WTC11 (cell line): ENCODE measurements around the gene SDCCAG8. TPM values are rescaled to one million over a fixed set of nuclear protein-coding genes. Genes with fewer than 3 reads are reported as not detected.

Experiments used
- ATAC-seq: fragments of 200-7000 bp; cut with Tn5 transposase; 2 replicates; pipeline ENCODE4 v1.10.0; 2021; ENCODE audit warnings: mild to moderate bottlenecking, moderate library complexity
- CTCF ChIA-PET: fragments of 300-600 bp; sonication (Branson Sonifier 250); formaldehyde crosslinking; loops from one replicate; lab custom pipeline; 2021; ENCODE audit warnings: antibody characterized with exemption; lab: Charles Lee
- POLR2A ChIA-PET: fragments of 350-600 bp; sonication (Branson Sonifier 250); formaldehyde crosslinking; loops from one replicate; lab custom pipeline; 2021; ENCODE audit warnings: antibody characterized with exemption; lab: Charles Lee
- DNase-seq: peaks from one replicate; pipeline ENCODE4 v3.0.0; 2021; ENCODE audit warnings: low spot score
- H3K27ac Mint-ChIP-seq: 2 replicates; pipeline ENCODE4 v1.8.0; 2021; ENCODE audit warnings: mixed read lengths
- H3K27me3 Mint-ChIP-seq: 2 replicates; pipeline ENCODE4 v1.8.0; 2021; ENCODE audit warnings: low read depth, mild to moderate bottlenecking, moderate library complexity, mixed read lengths
- H3K36me3 Mint-ChIP-seq: 2 replicates; pipeline ENCODE4 v1.8.0; 2021; ENCODE audit warnings: mixed read lengths
- H3K4me1 Mint-ChIP-seq: 2 replicates; pipeline ENCODE4 v1.8.0; 2022; ENCODE audit warnings: mixed read lengths
- H3K4me3 Mint-ChIP-seq: 2 replicates; pipeline ENCODE4 v1.8.0; 2021; ENCODE audit warnings: mild to moderate bottlenecking, moderate library complexity, mixed read lengths
- H3K9me3 Mint-ChIP-seq: 2 replicates; pipeline ENCODE4 v1.8.0; 2021; ENCODE audit warnings: mixed read lengths
- ATF1 ChIP-seq: sonication (generic); formaldehyde crosslinking; IDR thresholded peaks from 2 replicates; pipeline ENCODE4 v1.8.1; 2023; ENCODE audit warnings: mild to moderate bottlenecking, moderate library complexity, missing genetic modification reagents
- FOXJ3 ChIP-seq: sonication (generic); formaldehyde crosslinking; IDR thresholded peaks from 2 replicates; pipeline ENCODE4 v1.9.0; 2021; ENCODE audit warnings: missing genetic modification reagents, mild to moderate bottlenecking, borderline replicate concordance
- GABPB1 ChIP-seq: sonication (generic); formaldehyde crosslinking; IDR thresholded peaks from 2 replicates; pipeline ENCODE4 v1.8.1; 2023; ENCODE audit warnings: mild to moderate bottlenecking, missing genetic modification reagents
- GRHL2 ChIP-seq: fragments of 250-450 bp; sonication (Bioruptor Pico); IDR thresholded peaks from 2 replicates; pipeline ENCODE4 v1.8.0; 2022; ENCODE audit warnings: mild to moderate bottlenecking, moderate library complexity; ENCODE audit not compliant: insufficient replicate concordance, severe bottlenecking
- MYBL2 ChIP-seq: sonication (generic); formaldehyde crosslinking; IDR thresholded peaks from 2 replicates; pipeline ENCODE4 v1.8.1; 2023; ENCODE audit warnings: mild to moderate bottlenecking, moderate library complexity, missing genetic modification reagents
- NFYB ChIP-seq: sonication (generic); formaldehyde crosslinking; conservative IDR thresholded peaks from 2 replicates; pipeline ENCODE4 v1.8.0; 2022; ENCODE audit warnings: low read depth, missing genetic modification reagents
- SMAD4 ChIP-seq: sonication (generic); formaldehyde crosslinking; IDR thresholded peaks from 2 replicates; pipeline ENCODE4 v1.8.0; 2022; ENCODE audit warnings: mild to moderate bottlenecking, missing genetic modification reagents
- SOX15 ChIP-seq: fragments of 250-450 bp; sonication (Bioruptor Pico); IDR thresholded peaks from 2 replicates; pipeline ENCODE4 v1.9.0; 2021; ENCODE audit warnings: mild to moderate bottlenecking
- TCF7 ChIP-seq: sonication (generic); formaldehyde crosslinking; IDR thresholded peaks from 2 replicates; pipeline ENCODE4 v1.8.0; 2022; ENCODE audit warnings: mild to moderate bottlenecking, low read depth, missing genetic modification reagents, moderate library complexity
- ZNF121 ChIP-seq: sonication (generic); formaldehyde crosslinking; IDR thresholded peaks from 2 replicates; pipeline ENCODE4 v1.8.0; 2023; ENCODE audit warnings: missing genetic modification reagents
- ZNF232 ChIP-seq: sonication (generic); formaldehyde crosslinking; IDR thresholded peaks from 2 replicates; pipeline ENCODE4 v1.8.0; 2022; ENCODE audit warnings: mild to moderate bottlenecking, missing genetic modification reagents
- total RNA-seq: library from RNA; stranded (reverse); gene quantifications from 3 replicates; pipeline ENCODE4 v1.2.3, GENCODE V29; 2021
- TF ChIP-seq, protein P1 (sequence below): sonication (generic); formaldehyde crosslinking; IDR thresholded peaks from 2 replicates; pipeline ENCODE4 v1.8.0; 2022; ENCODE audit warnings: missing genetic modification reagents
- TF ChIP-seq, protein P2 (sequence below): sonication (generic); formaldehyde crosslinking; IDR thresholded peaks from 2 replicates; pipeline ENCODE4 v1.8.1; 2023; ENCODE audit warnings: mild to moderate bottlenecking, missing genetic modification reagents, moderate library complexity
- TF ChIP-seq, protein P3 (sequence below): sonication (generic); formaldehyde crosslinking; IDR thresholded peaks from 2 replicates; pipeline ENCODE4 v1.8.1; 2023; ENCODE audit warnings: mild to moderate bottlenecking, missing genetic modification reagents, moderate library complexity
- TF ChIP-seq, protein P4 (sequence below): sonication (generic); formaldehyde crosslinking; IDR thresholded peaks from 2 replicates; pipeline ENCODE4 v1.8.1; 2022; ENCODE audit warnings: low read depth, mild to moderate bottlenecking, moderate library complexity, missing genetic modification reagents, borderline replicate concordance
- TF ChIP-seq, protein P5 (sequence below): sonication (generic); formaldehyde crosslinking; IDR thresholded peaks from 2 replicates; pipeline ENCODE4 v1.8.1; 2022; ENCODE audit warnings: low read depth, missing genetic modification reagents, borderline replicate concordance
- TF ChIP-seq, protein P6 (sequence below): fragments of 250-450 bp; sonication (Bioruptor Pico); IDR thresholded peaks from 2 replicates; pipeline ENCODE4 v1.9.0; 2021; ENCODE audit warnings: mild to moderate bottlenecking, borderline replicate concordance

Gene SDCCAG8
- total RNA-seq, 1 experiment from 2014 or later, result 44.3 TPM

DNA sequence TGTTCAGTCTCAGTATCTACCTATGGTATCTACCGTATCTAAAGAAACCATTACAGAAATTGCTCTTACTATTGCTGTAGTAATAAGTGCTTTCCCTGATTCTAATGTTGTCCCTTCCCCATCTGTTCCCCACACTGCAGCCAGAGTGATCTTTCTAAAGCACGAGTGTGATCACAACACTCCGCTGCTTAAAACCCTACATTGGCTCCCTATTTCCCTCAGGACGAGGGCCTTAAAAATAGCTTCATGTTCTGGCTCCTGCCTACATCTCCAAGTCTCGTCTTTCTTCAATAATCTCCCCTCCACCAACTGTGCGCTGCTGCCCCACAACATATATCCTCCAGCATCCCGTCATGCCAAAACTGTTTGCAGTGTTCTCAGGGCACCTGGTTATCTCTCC, 150.6 kb downstream of the SDCCAG8 start (continued):
- TF ChIP-seq, protein P1, sequence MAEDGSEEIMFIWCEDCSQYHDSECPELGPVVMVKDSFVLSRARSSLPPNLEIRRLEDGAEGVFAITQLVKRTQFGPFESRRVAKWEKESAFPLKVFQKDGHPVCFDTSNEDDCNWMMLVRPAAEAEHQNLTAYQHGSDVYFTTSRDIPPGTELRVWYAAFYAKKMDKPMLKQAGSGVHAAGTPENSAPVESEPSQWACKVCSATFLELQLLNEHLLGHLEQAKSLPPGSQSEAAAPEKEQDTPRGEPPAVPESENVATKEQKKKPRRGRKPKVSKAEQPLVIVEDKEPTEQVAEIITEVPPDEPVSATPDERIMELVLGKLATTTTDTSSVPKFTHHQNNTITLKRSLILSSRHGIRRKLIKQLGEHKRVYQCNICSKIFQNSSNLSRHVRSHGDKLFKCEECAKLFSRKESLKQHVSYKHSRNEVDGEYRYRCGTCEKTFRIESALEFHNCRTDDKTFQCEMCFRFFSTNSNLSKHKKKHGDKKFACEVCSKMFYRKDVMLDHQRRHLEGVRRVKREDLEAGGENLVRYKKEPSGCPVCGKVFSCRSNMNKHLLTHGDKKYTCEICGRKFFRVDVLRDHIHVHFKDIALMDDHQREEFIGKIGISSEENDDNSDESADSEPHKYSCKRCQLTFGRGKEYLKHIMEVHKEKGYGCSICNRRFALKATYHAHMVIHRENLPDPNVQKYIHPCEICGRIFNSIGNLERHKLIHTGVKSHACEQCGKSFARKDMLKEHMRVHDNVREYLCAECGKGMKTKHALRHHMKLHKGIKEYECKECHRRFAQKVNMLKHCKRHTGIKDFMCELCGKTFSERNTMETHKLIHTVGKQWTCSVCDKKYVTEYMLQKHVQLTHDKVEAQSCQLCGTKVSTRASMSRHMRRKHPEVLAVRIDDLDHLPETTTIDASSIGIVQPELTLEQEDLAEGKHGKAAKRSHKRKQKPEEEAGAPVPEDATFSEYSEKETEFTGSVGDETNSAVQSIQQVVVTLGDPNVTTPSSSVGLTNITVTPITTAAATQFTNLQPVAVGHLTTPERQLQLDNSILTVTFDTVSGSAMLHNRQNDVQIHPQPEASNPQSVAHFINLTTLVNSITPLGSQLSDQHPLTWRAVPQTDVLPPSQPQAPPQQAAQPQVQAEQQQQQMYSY (CRISPR knock-in tag), result no peak
- TF ChIP-seq, protein P2, sequence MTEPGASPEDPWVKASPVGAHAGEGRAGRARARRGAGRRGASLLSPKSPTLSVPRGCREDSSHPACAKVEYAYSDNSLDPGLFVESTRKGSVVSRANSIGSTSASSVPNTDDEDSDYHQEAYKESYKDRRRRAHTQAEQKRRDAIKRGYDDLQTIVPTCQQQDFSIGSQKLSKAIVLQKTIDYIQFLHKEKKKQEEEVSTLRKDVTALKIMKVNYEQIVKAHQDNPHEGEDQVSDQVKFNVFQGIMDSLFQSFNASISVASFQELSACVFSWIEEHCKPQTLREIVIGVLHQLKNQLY, result no peak
- TF ChIP-seq ZNF121, result no peak
- TF ChIP-seq, all 79 proteins: peak for 0

DNA sequence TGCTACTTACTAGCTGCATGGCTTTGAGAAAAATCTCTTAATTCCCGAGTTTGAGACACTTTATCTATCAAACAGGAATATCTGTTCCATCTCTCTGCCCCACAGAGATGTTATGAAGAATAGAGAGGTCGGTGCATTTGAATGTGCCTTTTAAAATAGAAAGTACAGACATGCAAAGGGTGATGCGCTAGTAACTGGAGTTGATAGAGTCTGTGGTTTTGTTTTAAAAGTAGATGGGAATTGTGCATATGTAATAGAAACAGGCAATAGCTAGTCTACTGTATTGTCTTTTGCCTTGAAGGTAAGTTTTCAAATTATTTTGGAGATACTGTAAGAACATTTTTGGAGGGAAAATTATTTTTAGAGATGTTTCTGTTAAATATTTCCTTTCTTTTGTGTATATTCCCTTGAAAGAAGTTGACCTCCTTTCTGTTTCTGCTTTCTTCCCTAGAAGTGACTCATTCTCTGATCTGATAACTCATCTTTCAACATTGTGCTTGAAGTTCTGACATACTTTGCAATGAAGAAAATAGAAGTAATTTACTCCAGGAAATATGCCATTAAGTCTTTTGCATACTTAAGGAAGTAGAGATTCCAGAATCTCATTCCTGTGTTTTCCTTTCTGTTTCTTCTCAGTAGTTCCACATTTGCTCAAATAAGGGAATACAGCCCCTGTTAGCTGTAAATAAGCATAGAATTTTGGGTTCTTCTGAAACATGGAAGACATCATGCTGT, 151.6 kb downstream of the SDCCAG8 start:
- Mint-ChIP-seq H3K4me3 (no peak overlapping the region), H3K9me3 (no peaks in the 10 kb centered on the region), H3K36me3 (no peaks in the 10 kb centered on the region), H3K27ac (peak overlapping the region; percentile 41; the same call in 1 of the 2 replicates), H3K27me3 (no peaks in the 10 kb centered on the region), H3K4me1 (peaks cover 18% of the 10 kb centered on the region)
- DNase-seq, result no peak
- POLR2A ChIA-PET, result no interaction called here
- TF ChIP-seq FOXJ3 (CRISPR knock-in tag), result no peak
- TF ChIP-seq, protein P3, sequence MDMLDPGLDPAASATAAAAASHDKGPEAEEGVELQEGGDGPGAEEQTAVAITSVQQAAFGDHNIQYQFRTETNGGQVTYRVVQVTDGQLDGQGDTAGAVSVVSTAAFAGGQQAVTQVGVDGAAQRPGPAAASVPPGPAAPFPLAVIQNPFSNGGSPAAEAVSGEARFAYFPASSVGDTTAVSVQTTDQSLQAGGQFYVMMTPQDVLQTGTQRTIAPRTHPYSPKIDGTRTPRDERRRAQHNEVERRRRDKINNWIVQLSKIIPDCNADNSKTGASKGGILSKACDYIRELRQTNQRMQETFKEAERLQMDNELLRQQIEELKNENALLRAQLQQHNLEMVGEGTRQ (CRISPR knock-in tag), result no peak
- TF ChIP-seq, protein P4, sequence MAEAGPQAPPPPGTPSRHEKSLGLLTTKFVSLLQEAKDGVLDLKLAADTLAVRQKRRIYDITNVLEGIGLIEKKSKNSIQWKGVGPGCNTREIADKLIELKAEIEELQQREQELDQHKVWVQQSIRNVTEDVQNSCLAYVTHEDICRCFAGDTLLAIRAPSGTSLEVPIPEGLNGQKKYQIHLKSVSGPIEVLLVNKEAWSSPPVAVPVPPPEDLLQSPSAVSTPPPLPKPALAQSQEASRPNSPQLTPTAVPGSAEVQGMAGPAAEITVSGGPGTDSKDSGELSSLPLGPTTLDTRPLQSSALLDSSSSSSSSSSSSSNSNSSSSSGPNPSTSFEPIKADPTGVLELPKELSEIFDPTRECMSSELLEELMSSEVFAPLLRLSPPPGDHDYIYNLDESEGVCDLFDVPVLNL (CRISPR knock-in tag), result no peak
- no peak for TF ChIP-seq SMAD4
- TF ChIP-seq, protein P5, sequence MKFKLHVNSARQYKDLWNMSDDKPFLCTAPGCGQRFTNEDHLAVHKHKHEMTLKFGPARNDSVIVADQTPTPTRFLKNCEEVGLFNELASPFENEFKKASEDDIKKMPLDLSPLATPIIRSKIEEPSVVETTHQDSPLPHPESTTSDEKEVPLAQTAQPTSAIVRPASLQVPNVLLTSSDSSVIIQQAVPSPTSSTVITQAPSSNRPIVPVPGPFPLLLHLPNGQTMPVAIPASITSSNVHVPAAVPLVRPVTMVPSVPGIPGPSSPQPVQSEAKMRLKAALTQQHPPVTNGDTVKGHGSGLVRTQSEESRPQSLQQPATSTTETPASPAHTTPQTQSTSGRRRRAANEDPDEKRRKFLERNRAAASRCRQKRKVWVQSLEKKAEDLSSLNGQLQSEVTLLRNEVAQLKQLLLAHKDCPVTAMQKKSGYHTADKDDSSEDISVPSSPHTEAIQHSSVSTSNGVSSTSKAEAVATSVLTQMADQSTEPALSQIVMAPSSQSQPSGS (CRISPR knock-in tag), result no peak
- no peak for TF ChIP-seq NFYB (CRISPR knock-in tag)
- CTCF ChIA-PET, result interaction anchor here (1.2 to 4.4 kb wide), 2 partner anchors 64 kb away, joined by 3 to 45 read pairs; no protein-coding TSS in a partner anchor
- no peak for ATAC-seq

DNA sequence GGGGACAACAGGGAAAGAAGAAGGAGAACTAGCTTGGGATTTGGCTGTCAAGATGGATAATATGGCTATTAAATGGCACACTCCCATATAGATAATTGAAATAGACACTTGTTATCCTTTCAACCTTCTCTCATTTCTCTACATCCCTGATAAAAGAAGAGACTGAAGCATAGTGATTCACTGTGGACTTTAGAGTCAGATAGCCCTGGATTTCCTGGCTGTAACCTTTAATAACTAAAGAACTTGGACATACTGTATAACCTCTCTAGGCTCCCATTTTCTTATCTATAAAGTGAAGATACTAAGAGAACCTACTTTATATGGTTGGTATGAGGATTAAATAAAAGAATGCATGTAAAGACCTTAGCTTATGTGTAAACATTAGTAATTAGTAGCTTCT, 152.6 kb downstream of the SDCCAG8 start:
- DNase-seq (no peak), ATAC-seq (no peak)
- H3K36me3 Mint-ChIP-seq, result no peaks in the 10 kb centered on the region
- peaks cover 21% of the 10 kb centered on the region for H3K4me1 Mint-ChIP-seq
- H3K27ac Mint-ChIP-seq, result peak overlapping the region; percentile 81; the same call in 1 of the 2 replicates
- CTCF ChIA-PET, result interaction anchor here (1.2 to 4.4 kb wide), 2 partner anchors 65 to 509 kb away, joined by 3 to 45 read pairs; no protein-coding TSS in a partner anchor
- POLR2A ChIA-PET, result no interaction called here
- H3K27me3 Mint-ChIP-seq, result no peaks in the 10 kb centered on the region
- H3K4me3 Mint-ChIP-seq, result no peak overlapping the region
- H3K9me3 Mint-ChIP-seq, result no peaks in the 10 kb centered on the region
- no peak for TF ChIP-seq ZNF232 (CRISPR knock-in tag)
- TF ChIP-seq SOX15 (CRISPR knock-in tag), result no peak
- no peak for TF ChIP-seq GABPB1
- TF ChIP-seq, protein P6, sequence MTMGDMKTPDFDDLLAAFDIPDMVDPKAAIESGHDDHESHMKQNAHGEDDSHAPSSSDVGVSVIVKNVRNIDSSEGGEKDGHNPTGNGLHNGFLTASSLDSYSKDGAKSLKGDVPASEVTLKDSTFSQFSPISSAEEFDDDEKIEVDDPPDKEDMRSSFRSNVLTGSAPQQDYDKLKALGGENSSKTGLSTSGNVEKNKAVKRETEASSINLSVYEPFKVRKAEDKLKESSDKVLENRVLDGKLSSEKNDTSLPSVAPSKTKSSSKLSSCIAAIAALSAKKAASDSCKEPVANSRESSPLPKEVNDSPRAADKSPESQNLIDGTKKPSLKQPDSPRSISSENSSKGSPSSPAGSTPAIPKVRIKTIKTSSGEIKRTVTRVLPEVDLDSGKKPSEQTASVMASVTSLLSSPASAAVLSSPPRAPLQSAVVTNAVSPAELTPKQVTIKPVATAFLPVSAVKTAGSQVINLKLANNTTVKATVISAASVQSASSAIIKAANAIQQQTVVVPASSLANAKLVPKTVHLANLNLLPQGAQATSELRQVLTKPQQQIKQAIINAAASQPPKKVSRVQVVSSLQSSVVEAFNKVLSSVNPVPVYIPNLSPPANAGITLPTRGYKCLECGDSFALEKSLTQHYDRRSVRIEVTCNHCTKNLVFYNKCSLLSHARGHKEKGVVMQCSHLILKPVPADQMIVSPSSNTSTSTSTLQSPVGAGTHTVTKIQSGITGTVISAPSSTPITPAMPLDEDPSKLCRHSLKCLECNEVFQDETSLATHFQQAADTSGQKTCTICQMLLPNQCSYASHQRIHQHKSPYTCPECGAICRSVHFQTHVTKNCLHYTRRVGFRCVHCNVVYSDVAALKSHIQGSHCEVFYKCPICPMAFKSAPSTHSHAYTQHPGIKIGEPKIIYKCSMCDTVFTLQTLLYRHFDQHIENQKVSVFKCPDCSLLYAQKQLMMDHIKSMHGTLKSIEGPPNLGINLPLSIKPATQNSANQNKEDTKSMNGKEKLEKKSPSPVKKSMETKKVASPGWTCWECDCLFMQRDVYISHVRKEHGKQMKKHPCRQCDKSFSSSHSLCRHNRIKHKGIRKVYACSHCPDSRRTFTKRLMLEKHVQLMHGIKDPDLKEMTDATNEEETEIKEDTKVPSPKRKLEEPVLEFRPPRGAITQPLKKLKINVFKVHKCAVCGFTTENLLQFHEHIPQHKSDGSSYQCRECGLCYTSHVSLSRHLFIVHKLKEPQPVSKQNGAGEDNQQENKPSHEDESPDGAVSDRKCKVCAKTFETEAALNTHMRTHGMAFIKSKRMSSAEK (CRISPR knock-in tag), result no peak
- TF ChIP-seq ATF1 (CRISPR knock-in tag), result no peak
- TF ChIP-seq, protein P2, result no peak
- TF ChIP-seq MYBL2 (CRISPR knock-in tag), result no peak
- no peak for TF ChIP-seq GRHL2
- no peak for TF ChIP-seq TCF7 (CRISPR knock-in tag)
- TF ChIP-seq, protein P3 (CRISPR knock-in tag), result no peak
